ENCODE measurements around the gene TAF4.
"Not testable (repeated sequence)": the region's sequence is repeated elsewhere in the genome, so short reads cannot be mapped to it uniquely, and the experiment has no call there.

TAF4 gene

GRCh38 chr20:62056975-62057374 is 8.7 kb downstream of the TAF4 start:
- TF ChIP-seq, protein P1, sequence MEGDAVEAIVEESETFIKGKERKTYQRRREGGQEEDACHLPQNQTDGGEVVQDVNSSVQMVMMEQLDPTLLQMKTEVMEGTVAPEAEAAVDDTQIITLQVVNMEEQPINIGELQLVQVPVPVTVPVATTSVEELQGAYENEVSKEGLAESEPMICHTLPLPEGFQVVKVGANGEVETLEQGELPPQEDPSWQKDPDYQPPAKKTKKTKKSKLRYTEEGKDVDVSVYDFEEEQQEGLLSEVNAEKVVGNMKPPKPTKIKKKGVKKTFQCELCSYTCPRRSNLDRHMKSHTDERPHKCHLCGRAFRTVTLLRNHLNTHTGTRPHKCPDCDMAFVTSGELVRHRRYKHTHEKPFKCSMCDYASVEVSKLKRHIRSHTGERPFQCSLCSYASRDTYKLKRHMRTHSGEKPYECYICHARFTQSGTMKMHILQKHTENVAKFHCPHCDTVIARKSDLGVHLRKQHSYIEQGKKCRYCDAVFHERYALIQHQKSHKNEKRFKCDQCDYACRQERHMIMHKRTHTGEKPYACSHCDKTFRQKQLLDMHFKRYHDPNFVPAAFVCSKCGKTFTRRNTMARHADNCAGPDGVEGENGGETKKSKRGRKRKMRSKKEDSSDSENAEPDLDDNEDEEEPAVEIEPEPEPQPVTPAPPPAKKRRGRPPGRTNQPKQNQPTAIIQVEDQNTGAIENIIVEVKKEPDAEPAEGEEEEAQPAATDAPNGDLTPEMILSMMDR (conservative IDR thresholded peaks at IDR 0.05), result no peak
- TF ChIP-seq ZFX (IDR thresholded peaks at IDR 0.05), result no peak
- no peak overlapping the region for H3K27ac ChIP-seq

GRCh38 chr20:62056377-62056776 is 9.3 kb downstream of the TAF4 start:
- TF ChIP-seq ZFX (IDR thresholded peaks at IDR 0.05), result no peak
- TF ChIP-seq, protein P1 (conservative IDR thresholded peaks at IDR 0.05), result no peak

DNA sequence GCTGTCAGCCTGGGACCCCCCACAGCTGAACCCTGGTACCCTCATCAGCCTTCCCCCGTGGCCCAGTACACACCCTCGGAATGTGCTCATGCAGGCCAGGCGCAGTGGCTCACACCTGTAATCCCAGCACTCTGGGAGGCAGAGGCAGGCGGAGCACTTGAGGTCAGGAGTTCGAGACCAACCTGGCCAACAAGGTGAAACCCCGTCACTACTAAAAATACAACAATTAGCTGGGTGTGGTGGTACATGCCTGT is 9.9 kb downstream of the TAF4 start:
- H3K27ac ChIP-seq, result not testable (repeated sequence)

More at GRCh38 chr20:62056377-62056776, 9.3 kb downstream of the TAF4 start:
- no peak overlapping the region for H3K27ac ChIP-seq

GRCh38 chr20:62055106-62055861 is 10.4 kb downstream of the TAF4 start:
- TF ChIP-seq ZFX (IDR thresholded peaks at IDR 0.05), result no peak
- TF ChIP-seq, protein P1 (conservative IDR thresholded peaks at IDR 0.05), result no peak

DNA sequence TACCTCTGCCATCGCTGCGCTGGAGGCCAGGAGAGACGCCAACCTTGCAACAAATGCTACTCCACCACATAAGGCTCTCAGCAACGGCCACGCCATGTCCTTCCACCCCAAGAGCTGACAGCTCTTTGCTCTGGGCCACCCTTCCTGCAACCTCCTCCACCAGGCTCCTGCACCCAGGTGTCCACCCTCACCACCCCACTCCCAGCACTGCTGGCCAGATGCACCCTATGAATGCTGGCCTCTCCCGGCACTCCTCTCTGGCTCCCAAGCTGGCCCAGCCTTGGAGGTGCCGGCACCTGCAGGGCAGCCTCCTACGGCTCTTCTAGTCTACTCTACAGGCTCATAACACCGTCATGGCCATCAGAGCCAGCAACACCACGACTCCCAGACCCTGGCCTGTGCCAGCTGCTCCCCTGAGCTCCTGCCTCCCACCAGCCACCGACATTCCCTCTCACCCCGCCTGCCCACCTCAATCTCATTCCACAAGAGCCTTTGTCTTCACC is 11.2 kb downstream of the TAF4 start:
- TF ChIP-seq, protein P1 (conservative IDR thresholded peaks at IDR 0.05), result no peak
- TF ChIP-seq ZFX (IDR thresholded peaks at IDR 0.05), result no peak
- no peak overlapping the region for H3K27ac ChIP-seq

More at GRCh38 chr20:62055106-62055861, 10.4 kb downstream of the TAF4 start:
- H3K27ac ChIP-seq, result no peak overlapping the region

DNA sequence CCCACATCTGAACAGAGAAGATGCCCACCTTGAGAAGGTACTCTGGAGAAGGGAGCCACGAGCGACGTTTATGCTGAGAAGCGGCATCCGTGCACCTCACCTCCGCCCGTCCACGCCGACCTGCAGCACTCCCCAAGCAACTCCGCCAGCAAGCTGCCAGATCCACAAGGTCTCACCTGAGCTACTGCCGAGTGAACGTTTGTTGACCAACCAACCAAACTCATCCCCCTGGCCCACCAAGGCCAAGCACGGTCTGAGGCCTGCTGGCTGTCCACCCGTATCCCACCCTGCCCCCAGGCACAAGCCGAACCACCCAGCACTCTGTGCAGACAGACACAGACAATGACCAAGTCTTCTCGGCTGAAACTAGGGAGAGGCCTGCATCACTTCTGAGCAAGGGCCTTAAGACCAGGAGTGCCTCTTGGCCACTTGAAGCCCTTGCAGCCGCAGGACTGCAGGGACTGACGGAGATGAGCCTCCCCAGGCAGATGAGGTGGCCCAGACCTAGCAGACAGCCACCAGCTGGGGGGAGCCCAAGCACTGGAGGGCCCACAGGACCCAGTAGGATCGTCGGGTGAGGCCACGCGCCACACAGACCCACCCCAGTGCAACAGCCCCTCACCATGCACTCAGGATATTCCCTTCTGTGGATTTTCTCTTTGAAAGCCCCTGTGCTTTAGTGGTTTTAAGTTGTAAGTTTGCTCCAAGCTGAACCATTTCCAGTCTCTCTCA is 12.1 kb downstream of the TAF4 start:
- TF ChIP-seq, protein P1 (conservative IDR thresholded peaks at IDR 0.05), result no peak
- TF ChIP-seq ZFX (IDR thresholded peaks at IDR 0.05), result no peak
- H3K27ac ChIP-seq, result no peak overlapping the region

DNA sequence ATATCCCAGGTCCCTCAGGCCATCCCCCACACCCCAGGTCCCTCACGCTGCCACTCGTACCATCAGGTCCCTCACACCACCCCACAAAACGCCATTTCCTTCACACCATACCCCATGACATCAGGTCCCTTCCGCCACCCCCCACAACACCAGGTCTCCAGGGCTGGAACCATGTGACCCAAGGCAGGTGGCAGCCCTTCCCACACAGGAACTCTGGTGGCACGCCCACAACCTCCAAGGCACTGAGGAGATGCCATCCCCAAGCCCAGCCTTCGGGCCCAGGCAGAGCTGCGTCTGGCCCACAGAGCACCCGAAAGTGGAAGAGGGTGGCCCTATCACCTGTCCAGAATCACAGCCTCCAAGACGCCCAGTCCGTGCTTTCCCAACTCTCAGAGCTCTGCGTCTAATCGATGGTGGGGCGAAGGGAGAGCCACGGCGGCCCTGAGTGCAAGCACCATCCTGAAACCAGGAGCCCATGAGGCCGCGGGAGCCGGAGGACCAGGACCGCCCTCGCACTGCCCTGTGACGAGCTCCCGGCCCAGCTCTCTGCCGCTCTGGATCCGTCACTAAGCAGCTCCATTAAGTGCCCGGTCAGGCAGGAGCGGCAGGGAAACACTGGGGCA is 12.7 kb downstream of the TAF4 start:
- TF ChIP-seq, protein P1 (conservative IDR thresholded peaks at IDR 0.05), result no peak
- no peak for TF ChIP-seq ZFX (IDR thresholded peaks at IDR 0.05)
- no peak overlapping the region for H3K27ac ChIP-seq

Data from C4-2B (cell line).